HG03025 (cell line): ENCODE data around the gene FADS3.
"Not testable (repeated sequence)": the region's sequence is repeated elsewhere in the genome, so short reads cannot be mapped to it uniquely, and the experiment has no call there.

Experiments used
- ATAC-seq: cut with Tn5 transposase; IDR thresholded peaks from one replicate; pipeline ENCODE4 v1.9.1; 2021; ENCODE audit warnings: mild to moderate bottlenecking, moderate library complexity; ENCODE audit not compliant: unreplicated experiment, low FRiP score

FADS3 gene

GRCh38 chr11:61882267-61882666, 9.1 kb downstream of the FADS3 start:
- ATAC-seq, result not testable (repeated sequence)

- ATAC-seq, result no peak
Observed at GRCh38 chr11:61881397-61881796, 9.9 kb downstream of the FADS3 start.

- ATAC-seq, result no peak
Observed at GRCh38 chr11:61880454-61880853, 10.9 kb downstream of the FADS3 start.

- ATAC-seq, result no peak
Observed at GRCh38 chr11:61880031-61880430, 11.3 kb downstream of the FADS3 start.

- no peak for ATAC-seq
Observed at GRCh38 chr11:61879152-61879551, 12.2 kb downstream of the FADS3 start.

- ATAC-seq, result no peak
Observed at GRCh38 chr11:61875698-61876097, 15.6 kb downstream of the FADS3 start.

- ATAC-seq, result no peak
Observed at GRCh38 chr11:61874853-61875252, 16.5 kb downstream of the FADS3 start.

- no peak for ATAC-seq
Observed at GRCh38 chr11:61874377-61874809, 17.0 kb downstream of the FADS3 start.

- ATAC-seq, result no peak
Observed at GRCh38 chr11:61873588-61874376, 17.6 kb downstream of the FADS3 start.

GRCh38 chr11:61872935-61873565, 18.3 kb downstream of the FADS3 start:
- no peak for ATAC-seq

- no peak for ATAC-seq
Observed at GRCh38 chr11:61871158-61871597, 20.2 kb downstream of the FADS3 start.

- ATAC-seq, result no peak
Observed at GRCh38 chr11:61870541-61871031, 20.8 kb downstream of the FADS3 start.

GRCh38 chr11:61869708-61870451, 21.5 kb downstream of the FADS3 start:
- ATAC-seq, result no peak

- no peak for ATAC-seq
Observed at GRCh38 chr11:61869429-61869707, 22.0 kb downstream of the FADS3 start.

- no peak for ATAC-seq
Observed at GRCh38 chr11:61868571-61869428, 22.5 kb downstream of the FADS3 start.

GRCh38 chr11:61866958-61867343, 24.4 kb downstream of the FADS3 start:
- ATAC-seq, result no peak

- ATAC-seq, result no peak
Observed at GRCh38 chr11:61866231-61866957, 25.0 kb downstream of the FADS3 start.

GRCh38 chr11:61864814-61865775, 26.2 kb downstream of the FADS3 start:
- no peak for ATAC-seq
